CD14-positive monocyte (primary cell): Measurements from ENCODE around the gene TRPC4AP. TPM values are rescaled to one million over a fixed set of nuclear protein-coding genes. Genes with fewer than 3 reads are reported as not detected.

ENCODE experiments used
- DNase-seq, 3 donors: peaks; one replicate each; pipeline ENCODE4 v3.0.0-alpha.2; 2011 to 2022
- H2AFZ ChIP-seq: 2 replicates; pipeline ENCODE4 v1.6.0; 2012; ENCODE audit warnings: mild to moderate bottlenecking, low read depth, low read length, inconsistent platforms; ENCODE audit not compliant: insufficient read depth, poor library complexity, severe bottlenecking
- H3K27ac ChIP-seq, 2 donors: 1 replicate in 1 of 2; 2 replicates in 1 of 2; pipeline ENCODE4 v1.5.1; 2012 to 2013; ENCODE audit warnings: low read length in 2 of 2, control low read depth in 1 of 2, inconsistent platforms in 1 of 2, low read depth in 1 of 2, mild to moderate bottlenecking in 1 of 2
- H3K27me3 ChIP-seq, 2 donors: one replicate each; pipeline versions ENCODE4 v1.6.0 to v1.6.1; 2011 to 2013; ENCODE audit warnings: low read length in 2 of 2; ENCODE audit not compliant: control insufficient read depth in 2 of 2, insufficient read depth in 2 of 2
- H3K36me3 ChIP-seq, 2 donors: replicated peaks in 1 of 2; 1 replicate in 1 of 2; 2 replicates in 1 of 2; pipeline versions ENCODE4 v1.5.1 to v1.6.1; 2012 to 2013; ENCODE audit warnings: low read length in 2 of 2, control low read depth in 1 of 2, inconsistent platforms in 1 of 2, mild to moderate bottlenecking in 1 of 2; ENCODE audit not compliant: insufficient read depth in 2 of 2, control insufficient read depth in 1 of 2
- H3K4me1 ChIP-seq, 2 donors: 1 replicate in 1 of 2; 2 replicates in 1 of 2; pipeline versions ENCODE4 v1.5.1 to v1.6.1; 2012 to 2013; ENCODE audit warnings: low read length in 2 of 2, control low read depth in 1 of 2, inconsistent platforms in 1 of 2, mild to moderate bottlenecking in 1 of 2, moderate library complexity in 1 of 2; ENCODE audit not compliant: insufficient read depth in 2 of 2, control insufficient read depth in 1 of 2
- H3K4me2 ChIP-seq: replicated peaks from 2 replicates; pipeline ENCODE3; 2012; ENCODE audit warnings: low read length, moderate library complexity, mild to moderate bottlenecking; ENCODE audit not compliant: poor library complexity, severe bottlenecking; ENCODE audit errors: extremely low read depth
- H3K4me3 ChIP-seq, 3 experiments: fragments of 200-600 bp in 1 of 3; sonication (generic) in 1 of 3; replicated peaks in 1 of 3; 1 replicate in 2 of 3; 2 replicates in 1 of 3; pipeline ENCODE4 v1.5.1; 2011 to 2013; ENCODE audit warnings: low read length in 3 of 3, mild to moderate bottlenecking in 3 of 3, control low read depth in 2 of 3, low read depth in 2 of 3, inconsistent platforms in 1 of 3, moderate library complexity in 1 of 3
- H3K79me2 ChIP-seq: 2 replicates; pipeline ENCODE4 v1.6.0; 2012; ENCODE audit warnings: mild to moderate bottlenecking, control low read depth, inconsistent platforms, low read length, moderate library complexity; ENCODE audit not compliant: insufficient read depth
- H3K9ac ChIP-seq: 2 replicates; pipeline ENCODE4 v1.6.0; 2017; ENCODE audit warnings: low read length, mild to moderate bottlenecking; ENCODE audit not compliant: insufficient read depth, poor library complexity, severe bottlenecking
- H3K9me3 ChIP-seq, 2 donors: replicated peaks in 1 of 2; 1 replicate in 1 of 2; 2 replicates in 1 of 2; pipeline versions ENCODE4 v1.5.1 to v1.6.1; 2012 to 2013; ENCODE audit warnings: low read length in 2 of 2, control low read depth in 1 of 2; ENCODE audit not compliant: control insufficient read depth in 1 of 2, insufficient read depth in 1 of 2
- H4K20me1 ChIP-seq: 2 replicates; pipeline ENCODE4 v1.6.0; 2012; ENCODE audit warnings: mild to moderate bottlenecking, low read length, control low read depth, moderate library complexity; ENCODE audit not compliant: insufficient read depth
- H3K27ac Mint-ChIP-seq, 7 donors: one replicate each; pipeline ENCODE4 v1.8.0; 2020; ENCODE audit warnings: mild to moderate bottlenecking in 7 of 7, mixed read lengths in 7 of 7, moderate library complexity in 6 of 7, inconsistent platforms in 2 of 7
- H3K27me3 Mint-ChIP-seq, 3 donors: one replicate each; pipeline ENCODE4 v1.8.0; 2021 to 2022; ENCODE audit warnings: low read depth in 3 of 3, mild to moderate bottlenecking in 3 of 3, mixed read lengths in 3 of 3, moderate library complexity in 3 of 3, inconsistent platforms in 1 of 3
- H3K36me3 Mint-ChIP-seq, 2 donors: one replicate each; pipeline ENCODE4 v1.8.0; 2020; ENCODE audit warnings: mixed read lengths in 2 of 2, inconsistent platforms in 1 of 2, mild to moderate bottlenecking in 1 of 2
- H3K4me1 Mint-ChIP-seq: one replicate; pipeline ENCODE4 v1.8.0; 2020; ENCODE audit warnings: mild to moderate bottlenecking, mixed read lengths
- H3K4me3 Mint-ChIP-seq, 2 donors: one replicate each; pipeline ENCODE4 v1.8.0; 2020; ENCODE audit warnings: mild to moderate bottlenecking in 2 of 2, mixed read lengths in 2 of 2, moderate library complexity in 1 of 2
- H3K9me3 Mint-ChIP-seq, 7 donors: one replicate each; pipeline ENCODE4 v1.8.0; 2020 to 2022; ENCODE audit warnings: mixed read lengths in 7 of 7, mild to moderate bottlenecking in 6 of 7, moderate library complexity in 6 of 7, inconsistent platforms in 2 of 7
- WGBS: methylation state at CpG from one replicate; pipeline ENCODE4 v1.1.5; 2013; ENCODE audit warnings: missing lambda C conversion rate; ENCODE audit not compliant: insufficient coverage; 5-methylcytosine and 5-hydroxymethylcytosine counted together
- intact Hi-C, 2 donors: fragments of 100-400 bp; cut with micrococcal nuclease; formaldehyde crosslinking; loops; one replicate each; pipeline versions ENCODE4 v1.15.0 to v1.15.1; 2023
- polyA plus RNA-seq, 3 donors: library from polyadenylated mRNA; depleted of rRNA in 1 of 3; unstranded in 2 of 3; stranded (reverse) in 1 of 3; fragments of 300-500 nt in 2 of 3; fragments of >200 nt in 1 of 3; fragmentation: Illumina TruSeq in 2 of 3; gene quantifications; 1 replicate in 2 of 3; 2 replicates in 1 of 3; pipeline ENCODE4 v1.2.3, GENCODE V29; 2012 to 2021
- TF ChIP-seq, protein P1 (sequence below): fragments of 200-600 bp; IDR thresholded peaks from one replicate; pipeline ENCODE4 v1.8.0; 2022; ENCODE audit warnings: antibody characterized with exemption, mild to moderate bottlenecking

The TRPC4AP gene
- polyA plus RNA-seq, 3 donors = 80.8 to 98.4 (median 88.6) TPM

DNA sequence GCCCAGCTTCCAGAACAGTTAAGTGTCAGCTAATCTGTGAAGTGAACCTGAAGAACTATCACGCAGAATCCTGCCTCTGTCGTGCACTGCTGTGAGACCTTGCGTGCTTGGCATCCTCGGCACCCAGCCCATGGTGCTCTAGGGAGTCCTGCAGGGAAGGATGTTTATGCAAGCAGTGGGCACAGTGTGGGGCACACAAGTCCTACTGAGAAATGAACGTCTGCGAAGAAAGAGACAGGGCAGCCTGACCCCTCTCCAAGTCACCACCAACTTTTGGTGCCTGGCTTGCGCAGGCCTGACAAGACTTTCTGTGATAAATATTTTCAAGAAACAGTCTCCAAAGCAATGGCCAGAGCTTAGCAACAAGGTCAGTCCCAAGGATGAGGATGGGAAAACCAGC is 69.0 kb downstream of the TRPC4AP start:
- Histone ChIP-seq H3K4me3 (no peak overlapping the region), H3K4me2 (no peak overlapping the region), H3K36me3 (peaks cover 81 to 100% of the 10 kb centered on the region in 2 donors), H3K79me2 (no peaks in the 10 kb centered on the region), H2AFZ (no peak overlapping the region), H3K27me3 (no peaks in the 10 kb centered on the region), H3K27ac (no peak overlapping the region), H3K4me1 (no peaks in the 10 kb centered on the region), H4K20me1 (peaks cover 58% of the 10 kb centered on the region), H3K9ac (no peak overlapping the region), H3K9me3 (no peaks in the 10 kb centered on the region)
- 95% methylated on average over 4 of the region's 7 CpGs for WGBS
- H3K9me3 Mint-ChIP-seq = no peaks in the 10 kb centered on the region
- H3K27me3 Mint-ChIP-seq = peaks cover 0 to 2% (median 0%) of the 10 kb centered on the region in 3 donors
- H3K4me3 Mint-ChIP-seq = no peak overlapping the region
- H3K27ac Mint-ChIP-seq = no peak overlapping the region
- TF ChIP-seq, protein P1, sequence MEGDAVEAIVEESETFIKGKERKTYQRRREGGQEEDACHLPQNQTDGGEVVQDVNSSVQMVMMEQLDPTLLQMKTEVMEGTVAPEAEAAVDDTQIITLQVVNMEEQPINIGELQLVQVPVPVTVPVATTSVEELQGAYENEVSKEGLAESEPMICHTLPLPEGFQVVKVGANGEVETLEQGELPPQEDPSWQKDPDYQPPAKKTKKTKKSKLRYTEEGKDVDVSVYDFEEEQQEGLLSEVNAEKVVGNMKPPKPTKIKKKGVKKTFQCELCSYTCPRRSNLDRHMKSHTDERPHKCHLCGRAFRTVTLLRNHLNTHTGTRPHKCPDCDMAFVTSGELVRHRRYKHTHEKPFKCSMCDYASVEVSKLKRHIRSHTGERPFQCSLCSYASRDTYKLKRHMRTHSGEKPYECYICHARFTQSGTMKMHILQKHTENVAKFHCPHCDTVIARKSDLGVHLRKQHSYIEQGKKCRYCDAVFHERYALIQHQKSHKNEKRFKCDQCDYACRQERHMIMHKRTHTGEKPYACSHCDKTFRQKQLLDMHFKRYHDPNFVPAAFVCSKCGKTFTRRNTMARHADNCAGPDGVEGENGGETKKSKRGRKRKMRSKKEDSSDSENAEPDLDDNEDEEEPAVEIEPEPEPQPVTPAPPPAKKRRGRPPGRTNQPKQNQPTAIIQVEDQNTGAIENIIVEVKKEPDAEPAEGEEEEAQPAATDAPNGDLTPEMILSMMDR = no peak
- peaks cover 68 to 82% of the 10 kb centered on the region in 2 donors for H3K36me3 Mint-ChIP-seq
- DNase-seq = no peak
- H3K4me1 Mint-ChIP-seq = no peaks in the 10 kb centered on the region
- intact Hi-C loops = no loop called here

GRCh38 chr20:35021831-35022230 is 70.8 kb downstream of the TRPC4AP start:
- H3K79me2 ChIP-seq = no peaks in the 10 kb centered on the region
- H2AFZ ChIP-seq = no peak overlapping the region
- H3K36me3 ChIP-seq = peaks cover 88 to 100% of the 10 kb centered on the region in 2 donors
- DNase-seq = no peak
- H3K4me2 ChIP-seq = no peak overlapping the region
- no peaks in the 10 kb centered on the region for H3K27me3 ChIP-seq
- WGBS = 100% methylated on average over 1 of the region's 1 CpG
- Mint-ChIP-seq H3K36me3 (peaks cover 70 to 89% of the 10 kb centered on the region in 2 donors), H3K4me3 (no peak overlapping the region), H3K27ac (no peak overlapping the region), H3K27me3 (no peaks in the 10 kb centered on the region), H3K9me3 (no peaks in the 10 kb centered on the region), H3K4me1 (no peaks in the 10 kb centered on the region)
- intact Hi-C loops = no loop called here
- H4K20me1 ChIP-seq = peaks cover 74% of the 10 kb centered on the region
- H3K27ac ChIP-seq = no peak overlapping the region
- TF ChIP-seq, protein P1 = no peak
- H3K9me3 ChIP-seq = no peaks in the 10 kb centered on the region
- no peak overlapping the region for H3K4me3 ChIP-seq
- H3K9ac ChIP-seq = no peak overlapping the region
- no peaks in the 10 kb centered on the region for H3K4me1 ChIP-seq
